DND-41 (cell line): Measurements from ENCODE around the gene MRPS26.

Experiments used
- EZH2 ChIP-seq: IDR thresholded peaks from 3 replicates; pipeline ENCODE4 v1.6.1; 2012; ENCODE audit warnings: borderline replicate concordance, low read depth, mild to moderate bottlenecking, moderate library complexity, low read length, inconsistent platforms; ENCODE audit not compliant: severe bottlenecking
- TF ChIP-seq, protein P1 (sequence below): IDR thresholded peaks from 2 replicates; pipeline ENCODE4 v1.5.1; 2012; ENCODE audit warnings: borderline replicate concordance, low read length, moderate library complexity, mild to moderate bottlenecking; ENCODE audit not compliant: poor library complexity, severe bottlenecking; ENCODE audit errors: extremely low read depth

DNA sequence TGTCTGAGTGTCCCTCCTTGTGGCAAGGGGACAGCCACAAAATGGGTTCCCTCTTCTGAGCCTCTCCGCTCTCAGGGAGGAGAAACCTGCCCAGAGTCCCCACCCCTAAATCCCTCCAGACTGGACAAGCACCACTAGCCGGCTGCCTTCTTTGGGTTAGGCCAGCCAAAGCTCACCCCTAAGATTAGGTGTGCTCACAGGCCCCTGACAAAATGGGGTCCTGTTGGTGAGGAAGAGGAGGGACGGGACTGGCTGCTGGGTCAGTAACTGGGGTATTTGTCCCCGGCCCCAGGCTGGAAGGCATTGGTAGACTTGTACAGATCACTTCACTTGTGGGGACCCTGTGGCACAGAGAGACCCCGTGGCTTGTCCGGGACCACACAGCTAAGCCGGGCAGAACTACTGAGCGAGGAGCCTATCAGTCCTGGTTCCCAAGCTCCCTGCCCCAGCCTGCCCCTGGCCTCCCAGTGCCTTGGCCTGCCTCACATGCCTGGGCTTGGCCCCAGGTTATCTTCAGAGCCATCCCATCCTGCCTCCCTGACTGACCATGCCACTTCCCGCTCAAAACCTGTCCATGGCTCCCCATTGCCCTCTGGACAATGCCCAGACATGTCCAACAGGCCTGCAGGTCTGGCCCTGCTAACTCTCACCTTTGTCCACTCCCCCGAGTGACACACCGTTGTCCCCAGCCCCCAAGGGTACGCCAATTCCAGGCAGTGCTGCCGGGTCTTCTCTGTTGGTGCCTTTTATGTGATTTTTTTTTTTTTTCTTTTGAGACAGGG lies 49.2 kb downstream of the MRPS26 start:
- TF ChIP-seq, protein P1, sequence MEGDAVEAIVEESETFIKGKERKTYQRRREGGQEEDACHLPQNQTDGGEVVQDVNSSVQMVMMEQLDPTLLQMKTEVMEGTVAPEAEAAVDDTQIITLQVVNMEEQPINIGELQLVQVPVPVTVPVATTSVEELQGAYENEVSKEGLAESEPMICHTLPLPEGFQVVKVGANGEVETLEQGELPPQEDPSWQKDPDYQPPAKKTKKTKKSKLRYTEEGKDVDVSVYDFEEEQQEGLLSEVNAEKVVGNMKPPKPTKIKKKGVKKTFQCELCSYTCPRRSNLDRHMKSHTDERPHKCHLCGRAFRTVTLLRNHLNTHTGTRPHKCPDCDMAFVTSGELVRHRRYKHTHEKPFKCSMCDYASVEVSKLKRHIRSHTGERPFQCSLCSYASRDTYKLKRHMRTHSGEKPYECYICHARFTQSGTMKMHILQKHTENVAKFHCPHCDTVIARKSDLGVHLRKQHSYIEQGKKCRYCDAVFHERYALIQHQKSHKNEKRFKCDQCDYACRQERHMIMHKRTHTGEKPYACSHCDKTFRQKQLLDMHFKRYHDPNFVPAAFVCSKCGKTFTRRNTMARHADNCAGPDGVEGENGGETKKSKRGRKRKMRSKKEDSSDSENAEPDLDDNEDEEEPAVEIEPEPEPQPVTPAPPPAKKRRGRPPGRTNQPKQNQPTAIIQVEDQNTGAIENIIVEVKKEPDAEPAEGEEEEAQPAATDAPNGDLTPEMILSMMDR, result no peak
- no peak for TF ChIP-seq EZH2
